Esophagus squamous epithelium (tissue), 4 donors: ENCODE data around the gene SYTL5.

Experiments
- POLR2A ChIP-seq, 4 donors: fragments of 450-650 bp; IDR thresholded peaks; one replicate each; pipeline ENCODE4 v1.6.1; 2017; ENCODE audit warnings: antibody characterized with exemption in 4 of 4, mild to moderate bottlenecking in 4 of 4, moderate library complexity in 3 of 4
- TF ChIP-seq, protein P1 (sequence below), 6 experiments: fragments of 450-650 bp in 4 of 6; fragments of 200-600 bp in 2 of 6; sonication (generic) in 2 of 6; IDR thresholded peaks; one replicate each; pipeline ENCODE4 v1.5.1; 2016 to 2019; ENCODE audit warnings: antibody characterized with exemption in 6 of 6, mild to moderate bottlenecking in 4 of 6, moderate library complexity in 4 of 6

DNA sequence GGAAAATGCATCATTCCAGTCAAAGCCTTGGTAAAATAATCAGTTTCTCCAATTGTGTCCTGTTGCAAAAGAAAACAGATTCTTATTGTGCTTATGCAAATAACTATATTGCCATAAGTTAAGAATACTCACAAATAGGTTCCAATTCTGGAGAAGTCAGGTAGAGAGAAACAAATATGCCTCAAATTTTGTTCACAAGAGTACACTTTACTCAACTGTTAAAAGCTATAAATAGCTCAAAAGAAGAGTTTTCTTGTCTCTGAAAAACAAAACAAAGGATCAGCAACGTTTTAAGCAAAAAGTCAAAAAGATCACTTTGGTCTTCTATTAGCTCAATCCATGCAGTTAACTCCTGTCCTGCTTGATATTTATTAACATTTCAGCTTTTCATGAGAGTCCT is 21.9 kb downstream of the SYTL5 start:
- TF ChIP-seq, protein P1, sequence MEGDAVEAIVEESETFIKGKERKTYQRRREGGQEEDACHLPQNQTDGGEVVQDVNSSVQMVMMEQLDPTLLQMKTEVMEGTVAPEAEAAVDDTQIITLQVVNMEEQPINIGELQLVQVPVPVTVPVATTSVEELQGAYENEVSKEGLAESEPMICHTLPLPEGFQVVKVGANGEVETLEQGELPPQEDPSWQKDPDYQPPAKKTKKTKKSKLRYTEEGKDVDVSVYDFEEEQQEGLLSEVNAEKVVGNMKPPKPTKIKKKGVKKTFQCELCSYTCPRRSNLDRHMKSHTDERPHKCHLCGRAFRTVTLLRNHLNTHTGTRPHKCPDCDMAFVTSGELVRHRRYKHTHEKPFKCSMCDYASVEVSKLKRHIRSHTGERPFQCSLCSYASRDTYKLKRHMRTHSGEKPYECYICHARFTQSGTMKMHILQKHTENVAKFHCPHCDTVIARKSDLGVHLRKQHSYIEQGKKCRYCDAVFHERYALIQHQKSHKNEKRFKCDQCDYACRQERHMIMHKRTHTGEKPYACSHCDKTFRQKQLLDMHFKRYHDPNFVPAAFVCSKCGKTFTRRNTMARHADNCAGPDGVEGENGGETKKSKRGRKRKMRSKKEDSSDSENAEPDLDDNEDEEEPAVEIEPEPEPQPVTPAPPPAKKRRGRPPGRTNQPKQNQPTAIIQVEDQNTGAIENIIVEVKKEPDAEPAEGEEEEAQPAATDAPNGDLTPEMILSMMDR (IDR thresholded peaks at IDR 0.05): no peak
- TF ChIP-seq POLR2A (IDR thresholded peaks at IDR 0.05): no peak
